ENCODE results near the gene MUC5AC. TPM values are rescaled to one million over a fixed set of nuclear protein-coding genes. Genes with fewer than 3 reads are reported as not detected.
"Not testable (repeated sequence)": the region's sequence is repeated elsewhere in the genome, so short reads cannot be mapped to it uniquely, and the experiment has no call there.

MUC5AC gene
- total RNA-seq, 4 donors from 2014 or later: under 0.01 TPM; not detected in 1

GRCh38 chr11:1171985-1172728 lies 14.4 kb downstream of the MUC5AC start:
- H3K9me3 ChIP-seq: peaks cover 0 to 9% (median 0%) of the 10 kb centered on the region in 4 donors
- 86% methylated on average over 18 of the region's 22 CpGs for WGBS
- no peak for TF ChIP-seq POLR2A (IDR thresholded peaks at IDR 0.05; ENCODE audit: low read depth)
- no peak for TF ChIP-seq CTCF (IDR thresholded peaks at IDR 0.05)
- TF ChIP-seq EP300 (IDR thresholded peaks at IDR 0.05): no peak
- no peak for TF ChIP-seq POLR2AphosphoS5 (IDR thresholded peaks at IDR 0.05)

GRCh38 chr11:1172729-1173117 lies 15.0 kb downstream of the MUC5AC start:
- intact Hi-C loops (cut with DNase I): no loop called here
- Histone ChIP-seq H3K36me3 (no peaks in the 10 kb centered on the region), H3K27ac (replicated peaks in 1 of 4) (no peak overlapping the region), H3K4me1 (no peaks in the 10 kb centered on the region), H3K9me3 (peaks cover 0 to 9% (median 0%) of the 10 kb centered on the region in 4 donors), H3K4me3 (no peak overlapping the region), H3K27me3 (peaks cover 0 to 27% (median 0%) of the 10 kb centered on the region in 4 donors)
- DNase-seq (ENCODE audit: extremely low spot score): no peak
- 87% methylated on average over 4 of the region's 4 CpGs for WGBS
- no peak for TF ChIP-seq POLR2AphosphoS5 (IDR thresholded peaks at IDR 0.05)
- TF ChIP-seq CTCF (IDR thresholded peaks at IDR 0.05): no peak
- no peak for TF ChIP-seq EP300 (IDR thresholded peaks at IDR 0.05)
- no peak for TF ChIP-seq POLR2A (IDR thresholded peaks at IDR 0.05; ENCODE audit: low read depth)

More at GRCh38 chr11:1171985-1172728, 14.4 kb downstream of the MUC5AC start:
- intact Hi-C loops (cut with DNase I): no loop called here
- Histone ChIP-seq H3K4me1 (no peaks in the 10 kb centered on the region), H3K4me3 (no peak overlapping the region), H3K36me3 (no peaks in the 10 kb centered on the region), H3K27ac (replicated peaks in 1 of 4) (no peak overlapping the region), H3K27me3 (peaks cover 0 to 22% (median 0%) of the 10 kb centered on the region in 4 donors)
- no peak for DNase-seq (ENCODE audit: extremely low spot score)

- intact Hi-C loops (cut with DNase I); H3K36me3 ChIP-seq; H3K4me1 ChIP-seq; H3K9me3 ChIP-seq; H3K27ac ChIP-seq (replicated peaks in 1 of 4); H3K4me3 ChIP-seq; DNase-seq (ENCODE audit: extremely low spot score): not testable (repeated sequence)
- 94% methylated on average over 3 of the region's 3 CpGs for WGBS
- peaks cover 0 to 34% (median 0%) of the 10 kb centered on the region in 4 donors for H3K27me3 ChIP-seq
Measured at GRCh38 chr11:1173396-1173795, 15.6 kb downstream of the MUC5AC start.

- peaks cover 0 to 47% (median 0%) of the 10 kb centered on the region in 4 donors for H3K27me3 ChIP-seq
- H3K36me3 ChIP-seq: no peaks in the 10 kb centered on the region
- H3K4me1 ChIP-seq: no peaks in the 10 kb centered on the region
- 86% methylated on average over 11 of the region's 39 CpGs for WGBS
- no peak for DNase-seq (ENCODE audit: extremely low spot score)
- no peaks in the 10 kb centered on the region for H3K9me3 ChIP-seq
- H3K27ac ChIP-seq (replicated peaks in 1 of 4): no peak overlapping the region
- intact Hi-C loops (cut with DNase I): no loop called here
- no peak overlapping the region for H3K4me3 ChIP-seq
- TF ChIP-seq POLR2A (IDR thresholded peaks at IDR 0.05; ENCODE audit: low read depth) (no peak), POLR2AphosphoS5 (IDR thresholded peaks at IDR 0.05) (no peak), CTCF (IDR thresholded peaks at IDR 0.05) (no peak), EP300 (IDR thresholded peaks at IDR 0.05) (no peak)
Measured at GRCh38 chr11:1174441-1175370, 17.0 kb downstream of the MUC5AC start.
